MM.1S (cell line): Measurements from ENCODE around the gene AGAP1.

Experiments
- DNase-seq: peaks from one replicate; pipeline ENCODE4 v3.0.0-alpha.2; 2015
- H2AFZ ChIP-seq: fragments of 300-600 bp; sonication (generic); 2 replicates; pipeline ENCODE4 v1.6.0; 2016; ENCODE audit warnings: antibody characterized with exemption, low read length
- H3F3A ChIP-seq: fragments of 300-600 bp; sonication (generic); 2 replicates; pipeline ENCODE4 v1.6.1; 2016; ENCODE audit warnings: mild to moderate bottlenecking, antibody characterized with exemption, low read length, moderate library complexity, mixed read lengths; ENCODE audit not compliant: insufficient read depth
- H3K27ac ChIP-seq: fragments of 300-600 bp; sonication (generic); 2 replicates; pipeline ENCODE4 v1.5.1; 2016; ENCODE audit warnings: mild to moderate bottlenecking, low read length
- H3K27me3 ChIP-seq: fragments of 300-600 bp; sonication (generic); replicated peaks from 2 replicates; pipeline ENCODE4 v1.6.0; 2016; ENCODE audit warnings: low read length; ENCODE audit not compliant: insufficient read depth
- H3K36me3 ChIP-seq: fragments of 300-600 bp; sonication (generic); replicated peaks from 2 replicates; pipeline ENCODE4 v1.6.1; 2016; ENCODE audit warnings: mild to moderate bottlenecking, low read length, mixed read lengths; ENCODE audit not compliant: insufficient read depth
- H3K4me1 ChIP-seq: fragments of 300-600 bp; sonication (generic); 2 replicates; pipeline ENCODE4 v1.6.1; 2016; ENCODE audit warnings: low read length, mixed read lengths
- H3K4me2 ChIP-seq: fragments of 300-600 bp; sonication (generic); 2 replicates; pipeline ENCODE4 v1.6.0; 2016; ENCODE audit warnings: low read depth, low read length
- H3K4me3 ChIP-seq: fragments of 300-600 bp; sonication (generic); 2 replicates; pipeline ENCODE4 v1.5.1; 2016; ENCODE audit warnings: low read length, mixed read lengths
- H3K79me2 ChIP-seq: fragments of 300-600 bp; sonication (generic); 2 replicates; pipeline ENCODE4 v1.6.1; 2016; ENCODE audit warnings: mixed run types, low read length, mixed read lengths
- H3K9ac ChIP-seq: fragments of 300-600 bp; sonication (generic); 2 replicates; pipeline ENCODE4 v1.6.1; 2016; ENCODE audit warnings: low read length, mixed read lengths
- H3K9me2 ChIP-seq: fragments of 300-600 bp; sonication (generic); replicated peaks from 2 replicates; pipeline ENCODE4 v1.6.1; 2016; ENCODE audit warnings: mild to moderate bottlenecking, low read length, mixed read lengths; ENCODE audit not compliant: insufficient read depth
- H3K9me3 ChIP-seq: fragments of 300-600 bp; sonication (generic); replicated peaks from 2 replicates; pipeline ENCODE4 v1.6.1; 2016; ENCODE audit warnings: mild to moderate bottlenecking, low read length, mixed read lengths; ENCODE audit not compliant: insufficient read depth
- H4K20me1 ChIP-seq: fragments of 300-600 bp; sonication (generic); 2 replicates; pipeline ENCODE4 v1.6.1; 2016; ENCODE audit warnings: mild to moderate bottlenecking, low read length, moderate library complexity, mixed read lengths; ENCODE audit not compliant: insufficient read depth
- CTCF ChIP-seq: fragments of 300-600 bp; sonication (generic); IDR thresholded peaks from 2 replicates; pipeline ENCODE4 v1.5.1; 2016; ENCODE audit warnings: antibody characterized with exemption, low read length, mixed read lengths
- EZH2 ChIP-seq: fragments of 300-600 bp; sonication (generic); optimal IDR thresholded peaks from 2 replicates; pipeline ENCODE3; 2017; ENCODE audit warnings: low read depth, mild to moderate bottlenecking, antibody characterized with exemption, low read length, mixed read lengths
- EZH2phosphoT487 ChIP-seq: fragments of 300-600 bp; sonication (generic); IDR thresholded peaks from 2 replicates; pipeline ENCODE4 v1.6.1; 2018; ENCODE audit warnings: antibody characterized with exemption, low read length

AGAP1 gene

GRCh38 chr2:235756491-235756890 lies 262.6 kb downstream of the AGAP1 start:
- Histone ChIP-seq H3K4me1 (no peaks in the 10 kb centered on the region), H3K79me2 (no peaks in the 10 kb centered on the region), H3K9me3 (no peaks in the 10 kb centered on the region), H3K9ac (no peak overlapping the region), H3K36me3 (no peaks in the 10 kb centered on the region), H2AFZ (no peak overlapping the region), H3F3A (no peaks in the 10 kb centered on the region), H3K27ac (no peak overlapping the region), H3K9me2 (no peaks in the 10 kb centered on the region), H3K27me3 (no peaks in the 10 kb centered on the region), H3K4me3 (no peak overlapping the region), H4K20me1 (no peaks in the 10 kb centered on the region), H3K4me2 (no peak overlapping the region)
- TF ChIP-seq EZH2 (no peak), EZH2phosphoT487 (no peak), CTCF (no peak)
- no peak for DNase-seq

GRCh38 chr2:235757212-235757611 lies 263.4 kb downstream of the AGAP1 start:
- Histone ChIP-seq H2AFZ (no peak overlapping the region), H3K9me3 (no peaks in the 10 kb centered on the region), H3K9me2 (no peaks in the 10 kb centered on the region), H4K20me1 (no peaks in the 10 kb centered on the region), H3K4me1 (no peaks in the 10 kb centered on the region), H3K4me2 (no peak overlapping the region), H3K79me2 (no peaks in the 10 kb centered on the region), H3F3A (no peaks in the 10 kb centered on the region), H3K9ac (no peak overlapping the region), H3K36me3 (no peaks in the 10 kb centered on the region), H3K4me3 (no peak overlapping the region), H3K27me3 (no peaks in the 10 kb centered on the region), H3K27ac (no peak overlapping the region)
- DNase-seq: no peak
- no peak for TF ChIP-seq EZH2
- no peak for TF ChIP-seq EZH2phosphoT487
- no peak for TF ChIP-seq CTCF

- Histone ChIP-seq H3K4me3 (no peak overlapping the region), H3K9ac (no peak overlapping the region), H3K79me2 (no peaks in the 10 kb centered on the region), H3F3A (no peaks in the 10 kb centered on the region), H3K27me3 (no peaks in the 10 kb centered on the region), H4K20me1 (no peaks in the 10 kb centered on the region), H3K4me1 (no peaks in the 10 kb centered on the region), H2AFZ (no peak overlapping the region), H3K9me2 (no peaks in the 10 kb centered on the region), H3K27ac (no peak overlapping the region), H3K36me3 (no peaks in the 10 kb centered on the region), H3K4me2 (no peak overlapping the region), H3K9me3 (no peaks in the 10 kb centered on the region)
- no peak for DNase-seq
- TF ChIP-seq EZH2phosphoT487: no peak
- no peak for TF ChIP-seq CTCF
- no peak for TF ChIP-seq EZH2
These were observed 263.8 kb downstream of the AGAP1 start for GRCh38 chr2:235757640-235758039.
